Tibial nerve (tissue), 4 donors: ENCODE measurements around the gene PRLHR.

Experiments used
- CTCF ChIP-seq, 5 experiments: fragments of 200-600 bp in 3 of 5; fragments of 450-650 bp in 2 of 5; sonication (generic) in 3 of 5; IDR thresholded peaks; one replicate each; pipeline ENCODE4 v1.5.1; 2016 to 2019; ENCODE audit warnings: antibody characterized with exemption in 5 of 5, mild to moderate bottlenecking in 3 of 5, moderate library complexity in 2 of 5
- EP300 ChIP-seq, 2 donors: sonication (generic); formaldehyde crosslinking; IDR thresholded peaks; one replicate each; pipeline ENCODE4 v1.6.1; 2017; ENCODE audit warnings: antibody characterized with exemption in 2 of 2, mild to moderate bottlenecking in 1 of 2
- POLR2A ChIP-seq, 2 donors: fragments of 450-650 bp; IDR thresholded peaks; one replicate each; pipeline ENCODE4 v1.6.1; 2017; ENCODE audit warnings: antibody characterized with exemption in 2 of 2, mild to moderate bottlenecking in 2 of 2, moderate library complexity in 2 of 2

- no peak for TF ChIP-seq POLR2A (IDR thresholded peaks at IDR 0.05)
- no peak for TF ChIP-seq CTCF (IDR thresholded peaks at IDR 0.05)
- TF ChIP-seq EP300 (IDR thresholded peaks at IDR 0.05), result no peak
Measured at GRCh38 chr10:118547282-118547681, 48.2 kb downstream of the PRLHR start.
